ENCODE results near the gene KRTAP21-3.
"Not testable (repeated sequence)": the region's sequence is repeated elsewhere in the genome, so short reads cannot be mapped to it uniquely, and the experiment has no call there.

The KRTAP21-3 gene

GRCh38 chr21:30718239-30718909, at the start of gene KRTAP21-3:
KRTAP21-3 (minus strand) TSS chr21:30718777; CDS start chr21:30718759, 18 bp downstream.
- DNase-seq = no peak

GRCh38 chr21:30760776-30761175, 42.2 kb upstream of the KRTAP21-3 start:
- no peak for DNase-seq

GRCh38 chr21:30758306-30758705, 39.7 kb upstream of the KRTAP21-3 start:
- no peak for DNase-seq

DNA sequence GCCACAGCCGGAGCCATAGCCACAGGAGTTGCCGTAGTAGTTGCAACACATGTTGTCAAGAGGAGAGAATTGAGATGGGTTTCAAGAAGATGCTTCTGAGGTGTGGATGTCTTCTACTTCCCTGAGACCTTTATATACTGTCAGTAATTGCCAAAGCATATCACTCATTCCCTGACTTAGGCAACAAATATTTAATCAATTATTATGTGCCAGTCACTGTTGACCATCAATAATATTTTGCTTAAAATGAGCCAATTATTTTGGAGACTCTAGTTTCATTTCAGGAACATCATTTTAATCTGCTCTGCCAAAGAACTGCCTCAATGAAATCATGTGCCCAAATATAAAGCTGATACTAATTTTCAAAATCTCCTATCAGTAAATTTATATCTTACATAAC, 36.8 kb upstream of the KRTAP21-3 start, which contains the start of gene KRTAP21-1:
Gene KRTAP21-1, minus strand, starts transcription at position 101 of the 400 bp plus-strand sequence. Its CDS starts 50 bp downstream, at position 51.
- not testable (repeated sequence) for DNase-seq

GRCh38 chr21:30747159-30747558, 28.6 kb upstream of the KRTAP21-3 start, which contains the start of gene KRTAP21-2:
KRTAP21-2 (minus strand) TSS chr21:30747259; CDS start chr21:30747202, 57 bp downstream.
- DNase-seq = no peak

GRCh38 chr21:30740462-30740861, 21.9 kb upstream of the KRTAP21-3 start:
- DNase-seq = no peak

- DNase-seq = no peak
Observed at GRCh38 chr21:30733026-30733425, 14.4 kb upstream of the KRTAP21-3 start.

DNA sequence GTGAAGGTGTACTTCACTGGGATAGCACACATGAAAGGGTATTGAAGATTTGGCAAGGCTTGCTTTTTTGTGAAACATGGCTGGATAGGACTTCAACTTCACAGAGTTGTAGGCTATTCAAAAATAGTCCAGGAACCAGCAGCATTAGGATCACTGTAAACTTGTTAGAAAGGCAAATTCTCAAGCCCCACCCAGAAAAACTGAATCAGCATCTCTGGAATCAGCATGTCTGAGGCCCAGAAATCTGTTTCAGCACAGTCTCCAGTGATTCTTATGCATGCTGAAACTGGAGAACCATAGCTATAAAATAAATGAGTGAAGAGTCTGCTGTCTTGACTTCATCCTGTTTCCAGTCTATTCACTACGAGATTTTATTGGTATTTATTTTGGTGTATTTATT, 8.1 kb upstream of the KRTAP21-3 start:
- no peak for DNase-seq

DNA sequence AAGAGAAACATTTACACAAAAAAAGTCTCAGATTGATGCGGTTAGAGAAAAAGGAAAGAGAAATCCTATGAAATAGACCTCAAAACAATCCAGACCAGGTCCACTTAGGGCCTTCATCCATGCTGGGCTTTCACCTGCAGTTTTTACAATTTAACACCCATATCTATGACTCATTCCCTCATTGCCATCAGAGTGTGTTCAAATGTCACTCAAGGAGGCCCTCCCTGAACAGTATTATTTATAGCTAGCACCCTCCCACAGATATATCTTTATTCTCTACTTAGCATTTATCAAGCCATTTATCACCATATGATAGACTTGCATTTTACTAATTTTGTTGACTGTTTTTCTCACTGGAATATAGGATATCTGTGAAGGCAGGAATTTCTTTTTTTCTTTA, 824 bp upstream of the KRTAP21-3 start:
- no peak for DNase-seq

DNA sequence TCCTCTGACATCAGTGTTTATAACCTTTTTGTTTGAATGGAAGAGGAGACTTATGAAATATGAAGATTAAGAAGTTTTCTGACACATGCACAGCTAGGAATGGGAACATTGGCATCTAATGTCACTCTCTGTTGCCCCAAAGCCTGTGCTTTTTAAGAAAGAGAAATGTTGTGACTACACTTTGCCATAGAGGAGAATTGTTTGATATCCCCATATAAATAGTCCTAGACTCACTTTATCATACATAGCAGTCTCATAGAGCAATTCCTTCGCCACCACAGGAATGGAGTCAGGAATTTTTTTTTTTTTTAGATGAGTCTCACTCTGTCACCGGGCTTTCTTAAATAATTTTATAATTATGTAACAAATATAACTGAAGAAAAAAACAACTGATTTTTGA, 1.5 kb downstream of the KRTAP21-3 start:
- no peak for DNase-seq

DNA sequence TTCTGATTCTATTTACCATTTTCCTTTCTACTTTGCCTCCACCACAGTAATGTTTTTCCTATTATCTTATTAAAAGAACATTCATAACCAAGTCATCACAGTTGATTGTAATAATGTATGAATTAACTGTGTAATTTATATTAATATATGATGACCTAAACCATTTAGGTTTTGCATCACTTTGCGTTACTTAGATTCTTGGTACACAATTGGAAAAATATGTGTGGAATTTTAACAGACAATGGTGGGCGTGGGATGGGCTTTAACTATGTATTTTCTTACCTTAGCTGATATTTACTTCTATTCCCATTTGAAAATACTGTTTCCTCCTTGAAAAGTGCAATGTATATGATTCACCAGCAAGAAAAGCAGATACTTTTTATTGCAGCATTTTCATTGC, 3.6 kb downstream of the KRTAP21-3 start:
- no peak for DNase-seq

DNA sequence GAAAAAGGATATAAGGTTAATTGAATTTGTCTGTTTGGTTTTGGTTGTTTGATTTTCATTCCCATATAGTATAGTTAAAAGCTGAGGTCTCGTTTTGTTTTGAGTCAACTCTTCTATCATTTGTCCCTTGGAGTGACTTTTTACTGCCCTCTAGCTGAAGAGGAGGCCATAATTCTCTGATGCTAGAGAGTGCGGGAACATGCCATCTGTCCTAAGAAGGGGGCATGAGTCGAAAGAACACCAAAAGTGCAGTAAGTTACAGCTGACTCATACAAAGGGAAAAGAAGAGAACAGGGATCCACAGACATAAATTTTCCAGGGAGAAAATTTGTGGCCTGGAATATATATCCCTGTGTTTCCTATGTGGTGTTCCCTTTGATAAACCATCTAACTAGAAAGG, 4.1 kb downstream of the KRTAP21-3 start:
- DNase-seq = no peak

DNA sequence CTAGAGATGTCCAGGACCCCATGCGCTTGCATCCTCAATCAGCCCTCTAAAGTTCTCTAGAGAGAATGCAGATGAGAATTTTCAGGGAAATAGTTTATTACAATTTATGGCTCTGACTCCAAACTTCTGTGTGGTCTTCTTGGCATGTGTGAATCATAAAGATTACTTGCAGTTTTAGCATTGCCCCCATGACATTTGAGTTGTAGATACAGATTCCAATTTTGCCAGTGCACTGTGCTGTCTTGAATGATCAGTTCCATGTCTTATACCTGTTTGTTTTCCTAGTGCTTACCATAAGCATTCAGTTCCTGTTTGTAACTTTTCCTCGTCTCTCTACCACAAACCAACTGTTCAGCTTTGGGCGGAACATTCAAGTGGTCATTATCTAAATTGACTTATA, 4.8 kb downstream of the KRTAP21-3 start:
- no peak for DNase-seq

DNA sequence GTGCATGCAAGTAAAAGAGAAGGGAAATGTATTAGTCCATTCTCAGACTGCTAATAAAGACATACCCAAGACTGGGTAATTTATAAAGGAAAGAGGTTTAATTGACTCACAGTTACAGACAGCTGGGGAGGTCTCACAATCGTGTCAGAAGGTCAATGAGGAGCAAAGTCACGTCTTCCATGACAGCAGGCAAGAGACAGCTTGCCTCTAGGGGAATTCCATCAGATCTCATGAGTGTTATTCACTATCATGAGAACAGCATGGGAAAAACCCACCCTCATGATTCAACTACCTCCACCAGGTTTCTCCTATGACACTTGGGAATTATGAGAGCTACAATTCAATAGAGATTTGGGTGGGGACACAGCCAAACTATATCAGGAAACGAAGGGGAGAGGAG, 8.1 kb downstream of the KRTAP21-3 start:
- no peak for DNase-seq

- DNase-seq = no peak
Observed at GRCh38 chr21:30707409-30707808, 11.2 kb downstream of the KRTAP21-3 start.

DNA sequence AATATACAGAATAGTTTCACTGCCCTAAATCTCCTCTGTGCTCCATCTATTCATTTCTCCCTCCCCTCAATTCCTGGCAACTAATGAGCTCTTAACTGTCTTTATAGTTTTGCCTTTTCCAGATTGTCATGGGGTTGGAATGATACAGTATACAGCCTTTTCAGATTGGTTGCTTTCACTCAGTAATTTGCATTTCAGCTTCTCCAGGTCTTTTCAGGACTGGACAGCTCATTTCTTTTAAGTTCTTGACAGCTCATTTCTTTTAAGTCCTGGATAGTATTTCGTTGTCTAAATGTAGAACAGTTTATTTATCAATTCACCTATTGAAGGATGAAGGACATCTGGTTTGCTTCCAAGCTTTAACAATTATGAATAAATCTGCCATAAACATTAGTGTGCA, 22.6 kb downstream of the KRTAP21-3 start:
- no peak for DNase-seq

DNA sequence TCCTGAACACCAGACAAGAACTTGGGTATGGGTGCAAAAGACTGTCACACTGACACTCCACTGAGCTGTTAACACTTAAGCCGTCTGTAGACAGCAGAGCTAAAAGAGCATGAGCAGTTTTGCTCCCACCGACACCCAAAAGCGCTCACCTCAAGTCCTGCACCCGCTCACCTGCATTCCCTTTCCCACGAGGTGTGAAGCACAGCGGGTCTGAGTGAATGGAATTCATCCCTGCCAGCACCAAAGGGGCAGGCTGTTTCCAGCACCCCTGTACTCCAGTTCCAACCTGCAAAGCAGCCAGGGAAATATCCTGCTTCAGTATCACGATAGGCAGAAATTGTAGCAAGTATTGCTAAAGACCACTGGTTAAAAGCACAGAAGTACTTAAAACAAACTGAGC, 28.8 kb downstream of the KRTAP21-3 start:
- no peak for DNase-seq

DNA sequence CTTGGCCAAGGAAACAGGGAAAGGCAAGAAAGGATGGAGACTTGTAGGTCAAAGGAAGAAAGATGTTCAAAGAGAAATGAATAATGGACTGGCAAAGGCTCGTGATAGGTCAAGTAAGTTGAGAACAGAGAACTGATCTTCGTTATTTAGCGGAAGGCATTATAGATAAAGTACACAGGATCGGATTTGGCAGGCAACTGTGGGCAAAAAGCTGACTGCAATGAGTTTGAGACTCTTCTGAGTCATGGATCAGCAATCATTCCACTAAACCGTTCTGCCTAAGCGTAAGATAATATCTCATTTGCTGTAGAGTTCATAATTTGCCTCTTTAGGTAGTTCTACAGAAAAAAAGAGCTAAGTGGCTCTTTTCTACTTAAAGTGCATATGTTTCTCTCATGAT, 34.1 kb downstream of the KRTAP21-3 start:
- no peak for DNase-seq

DNA sequence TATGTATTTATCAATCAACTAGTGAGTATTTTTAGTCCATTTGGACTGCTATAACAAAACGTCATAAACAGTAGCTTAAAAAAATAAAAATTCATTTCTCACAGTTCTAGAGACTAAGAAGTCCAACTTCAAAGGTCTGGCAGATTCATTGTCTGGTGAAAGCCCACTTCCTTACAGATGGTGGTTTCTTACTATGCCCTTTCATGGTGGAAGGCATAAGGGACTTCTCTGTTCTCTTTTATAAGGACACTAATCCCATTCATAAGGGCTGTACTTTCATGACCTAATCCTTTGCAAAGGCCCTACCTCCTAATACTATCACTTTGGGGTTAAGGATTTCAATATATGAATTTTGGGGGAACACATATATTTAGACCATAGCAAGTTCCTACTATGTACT, 38.0 kb downstream of the KRTAP21-3 start:
- no peak for DNase-seq

DNA sequence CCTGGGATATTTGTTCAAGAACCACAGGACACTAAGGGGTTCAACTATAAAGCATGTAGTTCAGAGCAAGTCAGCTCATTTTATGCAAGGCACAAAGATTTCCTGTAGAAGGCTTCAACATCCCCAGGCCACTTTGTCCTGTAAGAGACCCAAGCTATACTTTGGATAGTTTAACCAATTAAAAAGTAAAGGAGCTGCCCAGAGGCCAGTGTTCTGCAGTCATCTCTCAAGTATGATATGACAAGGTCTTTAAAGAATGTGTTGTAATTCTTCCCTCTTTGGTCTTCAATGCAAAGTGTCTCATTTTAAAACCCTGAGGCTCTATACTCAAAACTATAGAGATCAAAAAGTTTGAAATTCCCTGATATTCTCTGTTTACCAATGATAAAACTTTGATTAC, 41.8 kb downstream of the KRTAP21-3 start:
- DNase-seq = no peak

DNA sequence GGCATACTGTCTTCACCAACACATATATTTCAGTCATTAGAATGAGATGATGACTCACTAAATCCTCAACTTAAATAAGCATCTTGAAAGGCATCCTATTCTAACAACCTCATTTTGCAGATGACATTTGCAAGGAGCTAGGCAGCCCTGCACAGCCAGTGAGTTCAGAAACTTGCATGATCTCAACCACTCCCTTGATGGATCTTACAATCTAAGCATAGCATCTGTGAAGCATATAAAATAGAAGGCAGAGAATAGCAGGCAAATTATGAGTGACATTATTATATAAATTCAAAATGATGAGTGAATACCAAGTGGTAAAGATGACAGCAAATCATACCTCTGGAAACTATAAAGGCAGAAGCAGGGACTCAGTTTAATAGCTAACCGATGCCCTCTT, 44.3 kb downstream of the KRTAP21-3 start:
- DNase-seq = no peak

DNA sequence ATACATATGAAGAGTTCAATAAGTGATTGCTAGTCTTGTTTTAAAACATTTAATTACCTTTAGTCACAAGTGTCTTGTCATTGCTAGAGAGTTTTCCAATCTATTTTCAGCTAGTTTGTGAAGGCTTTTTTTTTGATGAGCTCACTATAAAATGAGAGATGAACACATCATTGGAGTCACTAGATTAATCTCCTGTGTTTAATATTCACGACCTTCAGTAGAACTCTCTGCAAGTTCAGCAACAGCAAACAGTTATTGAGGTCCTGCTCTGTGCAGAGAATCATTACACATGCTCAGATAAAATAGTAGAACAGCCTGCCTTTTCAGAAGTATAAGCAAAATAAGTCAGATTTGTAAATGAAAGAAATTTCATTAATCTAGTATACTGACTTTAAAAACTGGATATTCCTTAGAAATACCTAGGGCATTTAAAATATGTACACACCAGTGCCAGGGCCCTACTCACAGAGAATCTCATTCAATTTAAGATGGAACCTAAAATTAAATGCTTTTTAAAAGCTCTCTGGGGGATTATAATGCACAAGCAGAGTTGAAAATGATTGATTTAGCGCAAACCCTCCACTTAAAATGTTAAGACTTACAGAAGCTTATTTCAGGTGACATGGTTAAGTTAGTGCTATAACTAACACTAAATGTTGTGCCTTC, 45.5 kb downstream of the KRTAP21-3 start:
- no peak for DNase-seq

DNA sequence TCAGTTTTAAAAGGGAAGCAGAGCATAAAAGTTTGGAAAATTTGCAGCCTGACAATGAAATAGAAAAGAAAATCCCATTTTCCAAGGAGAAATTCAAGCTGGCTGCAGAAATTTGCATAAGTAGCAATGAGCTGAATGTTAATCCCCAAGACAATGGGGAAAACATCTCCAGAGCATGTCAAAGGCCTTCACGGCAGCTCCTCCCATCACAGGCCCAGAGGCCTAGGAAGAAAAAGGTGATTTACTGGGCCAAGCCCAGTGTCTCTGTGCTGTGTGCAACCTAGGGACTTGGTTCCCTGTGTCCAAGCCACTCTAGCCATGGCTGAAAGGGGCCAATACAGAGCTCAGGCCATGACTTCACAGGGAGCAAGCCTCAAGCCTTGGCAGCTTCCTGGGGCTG, 49.8 kb downstream of the KRTAP21-3 start:
- no peak for DNase-seq

All from NCI-H2081 (cell line).